Astrocyte (in vitro differentiated cells and primary cell): ENCODE results near the gene RAPGEF3. TPM values are rescaled to one million over a fixed set of nuclear protein-coding genes. Genes with fewer than 3 reads are reported as not detected.

ENCODE experiments used
- DNase-seq: peaks from one replicate; pipeline ENCODE4 v3.0.0-alpha.2; 2010; ENCODE audit warnings: low read depth
- FAIRE-seq: peaks from 2 replicates; lab custom pipeline; 2011; peaks lifted over from hg19 to GRCh38; lab: Jason Lieb, UNC
- H2AFZ ChIP-seq: 2 replicates; pipeline ENCODE4 v1.6.0; 2012; ENCODE audit warnings: low read depth, low read length, inconsistent platforms
- H3K27ac ChIP-seq: 2 replicates; pipeline ENCODE4 v1.5.1; 2011; ENCODE audit warnings: low read depth, low read length, inconsistent platforms
- H3K27me3 ChIP-seq: 2 replicates; pipeline ENCODE4 v1.6.0; 2011; ENCODE audit warnings: low read length, inconsistent platforms; ENCODE audit not compliant: insufficient read depth
- H3K36me3 ChIP-seq: 2 replicates; pipeline ENCODE4 v1.5.1; 2011; ENCODE audit warnings: low read length, inconsistent platforms; ENCODE audit not compliant: insufficient read depth
- H3K4me1 ChIP-seq: 2 replicates; pipeline ENCODE4 v1.5.1; 2011; ENCODE audit warnings: low read length, inconsistent platforms; ENCODE audit not compliant: insufficient read depth
- H3K4me2 ChIP-seq: 2 replicates; pipeline ENCODE4 v1.6.0; 2012; ENCODE audit warnings: low read length, inconsistent platforms
- H3K4me3 ChIP-seq: 2 replicates; pipeline ENCODE4 v1.5.1; 2011; ENCODE audit warnings: low read depth, mild to moderate bottlenecking, low read length, inconsistent platforms; ENCODE audit not compliant: insufficient read depth
- H3K79me2 ChIP-seq: 2 replicates; pipeline ENCODE4 v1.6.0; 2012; ENCODE audit warnings: mild to moderate bottlenecking, low read length, inconsistent platforms; ENCODE audit not compliant: insufficient read depth
- H3K9ac ChIP-seq: 2 replicates; pipeline ENCODE4 v1.6.0; 2012; ENCODE audit warnings: mild to moderate bottlenecking, low read length, inconsistent platforms
- H3K9me3 ChIP-seq: 2 replicates; pipeline ENCODE4 v1.5.1; 2012; ENCODE audit warnings: low read depth, mild to moderate bottlenecking, low read length, inconsistent platforms; ENCODE audit not compliant: insufficient read depth
- H4K20me1 ChIP-seq: 2 replicates; pipeline ENCODE4 v1.6.0; 2012; ENCODE audit warnings: low read length, inconsistent platforms; ENCODE audit not compliant: insufficient read depth
- H3K27ac Mint-ChIP-seq: one replicate; pipeline ENCODE4 v1.8.0; 2021; ENCODE audit warnings: mild to moderate bottlenecking, mixed read lengths; ENCODE audit not compliant: unreplicated experiment
- H3K27me3 Mint-ChIP-seq: one replicate; pipeline ENCODE4 v1.8.0; 2021; ENCODE audit warnings: low read depth, mixed read lengths; ENCODE audit not compliant: unreplicated experiment
- H3K36me3 Mint-ChIP-seq: one replicate; pipeline ENCODE4 v1.8.0; 2021; ENCODE audit warnings: low read depth, mixed read lengths; ENCODE audit not compliant: unreplicated experiment
- H3K4me1 Mint-ChIP-seq: one replicate; pipeline ENCODE4 v1.8.0; 2021; ENCODE audit warnings: low read depth, mixed read lengths; ENCODE audit not compliant: unreplicated experiment
- H3K4me3 Mint-ChIP-seq: one replicate; pipeline ENCODE4 v1.8.0; 2021; ENCODE audit warnings: mild to moderate bottlenecking, moderate library complexity, mixed read lengths; ENCODE audit not compliant: unreplicated experiment
- H3K9me3 Mint-ChIP-seq: one replicate; pipeline ENCODE4 v1.8.0; 2021; ENCODE audit warnings: mild to moderate bottlenecking, mixed read lengths; ENCODE audit not compliant: unreplicated experiment
- CTCF ChIP-seq: IDR thresholded peaks from 2 replicates; pipeline ENCODE4 v1.5.1; 2011; ENCODE audit warnings: low read depth, mild to moderate bottlenecking, inconsistent platforms, low read length, moderate library complexity; ENCODE audit not compliant: insufficient read depth
- EZH2 ChIP-seq: IDR thresholded peaks from 2 replicates; pipeline ENCODE4 v1.6.1; 2012; ENCODE audit warnings: mild to moderate bottlenecking, low read length, inconsistent platforms; ENCODE audit not compliant: insufficient read depth
- total RNA-seq: library from RNA; stranded (reverse); gene quantifications from 2 replicates; pipeline ENCODE4 v1.2.1, GENCODE V29; 2021

Gene RAPGEF3
- total RNA-seq, 1 donor from 2014 or later, result 5.9 TPM

- peaks cover 31% of the 10 kb centered on the region for H3K36me3 Mint-ChIP-seq
- no peak for FAIRE-seq
- no peaks in the 10 kb centered on the region for H3K4me1 ChIP-seq
- H3K36me3 ChIP-seq, result peaks cover 47% of the 10 kb centered on the region
- no peaks in the 10 kb centered on the region for H3K27me3 ChIP-seq
- peaks cover 55% of the 10 kb centered on the region for H4K20me1 ChIP-seq
- TF ChIP-seq EZH2 (no peak), CTCF (no peak)
- H3K79me2 ChIP-seq, result no peaks in the 10 kb centered on the region
- DNase-seq, result no peak
- no peak overlapping the region for H3K9ac ChIP-seq
- no peak overlapping the region for H3K4me3 Mint-ChIP-seq
- no peak overlapping the region for H2AFZ ChIP-seq
- H3K27ac Mint-ChIP-seq, result no peak overlapping the region
- no peak overlapping the region for H3K27ac ChIP-seq
- H3K27me3 Mint-ChIP-seq, result no peaks in the 10 kb centered on the region
- no peak overlapping the region for H3K4me3 ChIP-seq
- no peaks in the 10 kb centered on the region for H3K9me3 ChIP-seq
- no peak overlapping the region for H3K4me2 ChIP-seq
- no peaks in the 10 kb centered on the region for H3K9me3 Mint-ChIP-seq
- peaks cover under 1% of the 10 kb centered on the region for H3K4me1 Mint-ChIP-seq
These were observed 29.1 kb upstream of the RAPGEF3 start for GRCh38 chr12:47787596-47788319.

GRCh38 chr12:47786662-47787280 is 28.1 kb upstream of the RAPGEF3 start:
- no peak overlapping the region for H3K27ac Mint-ChIP-seq
- H3K9ac ChIP-seq, result no peak overlapping the region
- H3K27ac ChIP-seq, result no peak overlapping the region
- H3K27me3 Mint-ChIP-seq, result no peaks in the 10 kb centered on the region
- no peak overlapping the region for H3K4me2 ChIP-seq
- peaks cover 44% of the 10 kb centered on the region for H3K36me3 ChIP-seq
- peaks cover 31% of the 10 kb centered on the region for H3K36me3 Mint-ChIP-seq
- no peak overlapping the region for H3K4me3 Mint-ChIP-seq
- H3K9me3 Mint-ChIP-seq, result no peaks in the 10 kb centered on the region
- H3K27me3 ChIP-seq, result no peaks in the 10 kb centered on the region
- no peak overlapping the region for H2AFZ ChIP-seq
- FAIRE-seq (no peak), DNase-seq (no peak)
- H3K4me1 ChIP-seq, result no peaks in the 10 kb centered on the region
- no peaks in the 10 kb centered on the region for H3K79me2 ChIP-seq
- no peak overlapping the region for H3K4me3 ChIP-seq
- peaks cover 64% of the 10 kb centered on the region for H4K20me1 ChIP-seq
- no peaks in the 10 kb centered on the region for H3K9me3 ChIP-seq
- peaks cover 3% of the 10 kb centered on the region for H3K4me1 Mint-ChIP-seq
- TF ChIP-seq CTCF (no peak), EZH2 (no peak)
